ENCODE measurements around the gene APBB1IP. TPM values are rescaled to one million over a fixed set of nuclear protein-coding genes. Genes with fewer than 3 reads are reported as not detected.
"Not testable (repeated sequence)": the region's sequence is repeated elsewhere in the genome, so short reads cannot be mapped to it uniquely, and the experiment has no call there.

APBB1IP gene
- total RNA-seq, 1 donor from 2014 or later: 16.1 TPM

DNA sequence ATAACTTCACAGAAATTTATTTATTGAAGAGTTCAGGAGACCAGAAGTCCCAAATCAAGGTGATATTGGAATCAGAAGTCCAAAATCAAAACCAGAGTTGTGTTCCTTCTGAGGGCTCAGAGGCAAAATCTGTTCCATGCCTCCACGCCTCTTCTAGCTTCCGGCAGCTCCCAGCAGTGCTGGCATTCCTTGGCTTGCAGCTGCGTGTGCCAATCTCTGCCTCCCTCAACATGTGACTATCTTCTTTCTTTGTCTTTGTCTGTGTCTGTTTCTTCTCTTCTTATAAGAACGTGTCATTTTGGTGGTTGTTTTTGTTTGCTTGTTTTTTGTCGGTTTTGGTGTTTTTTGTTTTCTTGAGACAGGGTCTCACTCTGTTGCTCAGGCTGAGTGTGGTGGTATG is 116.1 kb downstream of the APBB1IP start:
- DNase-seq (ENCODE audit: low spot score) (no peak), ATAC-seq (no peak)

DNA sequence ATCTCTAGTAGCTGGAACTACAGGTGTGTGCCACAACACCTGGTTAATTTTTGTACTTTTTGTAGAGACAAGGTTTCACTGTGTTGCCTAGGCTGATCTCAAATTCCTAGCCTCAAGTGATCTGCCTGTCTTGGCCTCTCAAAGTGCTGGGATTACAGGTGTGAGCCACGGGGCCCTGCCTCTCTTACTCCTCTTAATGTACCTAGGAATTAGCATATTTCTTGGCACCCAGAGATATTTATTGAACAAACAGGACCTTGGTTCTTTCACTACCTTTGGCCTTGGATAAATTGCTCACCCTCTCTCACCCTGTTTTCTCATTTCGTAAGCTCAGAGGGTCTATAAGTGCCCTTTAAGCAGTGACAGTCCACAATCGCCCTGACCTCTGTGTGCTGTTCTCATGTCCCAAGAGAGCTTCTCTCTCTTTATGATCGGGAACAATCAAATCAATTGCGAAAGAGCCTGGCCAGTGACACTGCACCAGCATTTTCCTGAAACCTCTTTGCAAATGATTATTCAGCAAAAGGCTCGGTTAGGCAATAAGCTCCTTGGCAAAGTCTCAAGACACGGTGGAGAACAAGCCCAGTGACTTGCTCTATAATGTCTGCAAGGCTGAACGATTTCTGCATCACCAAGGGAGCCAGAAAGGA is 117.7 kb downstream of the APBB1IP start:
- DNase-seq (ENCODE audit: low spot score) (peak; percentile 83), ATAC-seq (peak; percentile 84)

DNA sequence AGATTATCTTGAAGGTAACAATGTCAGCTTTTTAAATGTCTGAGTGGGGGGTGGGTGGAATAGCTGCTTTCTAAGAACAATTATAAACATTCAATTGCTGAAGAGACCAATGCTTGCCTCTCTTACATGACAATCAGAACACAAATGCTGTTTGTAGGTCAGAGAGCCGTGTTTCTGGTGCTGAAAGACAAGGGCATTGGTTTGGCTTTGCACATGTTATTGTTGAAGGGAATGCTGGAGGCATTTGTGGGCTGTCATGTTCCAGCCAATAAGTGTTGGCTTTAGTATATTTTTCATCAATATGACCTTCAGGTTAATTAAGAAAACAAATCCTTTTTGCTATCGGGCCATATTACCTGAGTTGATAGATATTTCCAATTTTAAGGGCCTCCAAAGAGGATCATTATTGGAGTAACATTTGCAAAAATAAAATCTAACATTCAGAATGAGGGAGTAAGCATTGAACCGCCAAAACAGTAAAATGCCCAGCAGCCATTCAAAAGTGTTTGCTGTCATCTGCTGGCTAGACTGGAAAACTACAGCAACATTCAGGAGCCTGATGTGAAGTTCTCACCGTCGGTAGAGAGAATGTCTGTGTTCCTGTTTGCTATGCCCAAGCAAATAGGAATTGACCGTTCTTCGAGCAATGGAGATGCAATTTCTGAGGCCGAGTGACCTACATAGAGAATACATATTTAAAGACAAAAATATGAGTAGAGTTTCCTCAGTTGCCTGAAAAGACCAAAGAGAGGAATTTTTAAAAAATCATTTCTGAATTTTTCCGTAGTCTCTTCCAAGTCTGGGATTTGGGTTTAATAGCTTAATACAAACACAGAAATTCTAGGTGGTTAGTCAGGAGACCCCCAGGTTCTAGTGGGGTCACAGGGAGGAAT is 118.9 kb downstream of the APBB1IP start:
- ATAC-seq (peak; percentile 80), DNase-seq (ENCODE audit: low spot score) (no peak)

DNA sequence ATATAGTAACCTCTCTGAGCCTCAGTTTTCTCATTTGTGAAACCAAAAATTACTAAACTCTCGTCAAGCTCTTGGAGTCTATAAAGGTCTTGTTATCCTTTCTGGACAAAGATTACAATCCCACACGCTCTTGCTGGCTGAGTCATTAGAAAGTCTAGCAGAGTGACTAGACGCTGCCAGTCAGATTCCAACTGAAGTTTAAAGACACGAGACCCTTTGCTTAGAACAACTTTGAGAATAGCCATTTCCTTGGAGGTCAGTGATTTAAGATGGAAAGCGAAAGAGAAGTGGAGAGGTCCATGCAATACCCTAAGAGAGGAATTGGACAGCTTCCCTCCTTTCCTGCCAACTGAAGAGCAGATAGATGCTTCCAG is 119.5 kb downstream of the APBB1IP start:
- DNase-seq (ENCODE audit: low spot score) (no peak), ATAC-seq (no peak)

DNA sequence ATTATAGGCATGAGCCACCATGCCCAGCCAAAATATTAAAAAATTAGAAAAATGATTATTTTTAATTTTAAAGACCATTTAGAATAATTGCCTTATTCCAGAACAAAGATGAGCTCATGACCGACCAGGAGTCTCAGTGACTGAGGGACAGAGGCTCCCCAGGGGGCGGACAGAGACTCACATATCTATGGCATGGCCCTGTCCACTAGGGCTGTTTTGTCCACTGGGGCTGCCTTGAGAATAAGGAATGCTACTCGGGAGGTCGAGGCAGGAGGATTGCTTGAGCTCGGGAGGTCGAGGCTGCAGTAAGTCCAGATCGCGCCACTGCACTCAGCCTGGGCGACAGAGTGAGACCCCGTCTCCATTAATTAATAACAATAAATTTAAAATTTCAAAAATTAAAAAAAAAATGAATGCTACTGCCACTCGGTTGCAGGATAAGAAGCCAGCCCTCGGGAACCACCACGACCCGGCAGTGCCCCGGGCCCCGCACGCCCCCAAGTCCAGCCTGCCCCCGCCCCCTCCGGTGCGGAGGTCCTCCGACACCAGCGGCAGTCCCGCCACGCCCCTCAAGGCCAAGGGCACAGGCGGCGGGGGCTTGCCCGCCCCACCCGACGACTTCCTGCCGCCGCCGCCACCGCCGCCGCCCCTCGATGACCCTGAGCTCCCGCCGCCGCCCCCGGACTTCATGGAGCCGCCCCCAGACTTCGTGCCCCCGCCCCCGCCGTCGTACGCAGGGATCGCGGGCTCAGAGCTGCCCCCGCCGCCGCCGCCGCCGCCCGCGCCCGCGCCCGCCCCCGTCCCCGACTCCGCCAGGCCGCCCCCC is 128.6 kb downstream of the APBB1IP start:
- ATAC-seq: peak; percentile 41
- no peak for DNase-seq (ENCODE audit: low spot score)

DNA sequence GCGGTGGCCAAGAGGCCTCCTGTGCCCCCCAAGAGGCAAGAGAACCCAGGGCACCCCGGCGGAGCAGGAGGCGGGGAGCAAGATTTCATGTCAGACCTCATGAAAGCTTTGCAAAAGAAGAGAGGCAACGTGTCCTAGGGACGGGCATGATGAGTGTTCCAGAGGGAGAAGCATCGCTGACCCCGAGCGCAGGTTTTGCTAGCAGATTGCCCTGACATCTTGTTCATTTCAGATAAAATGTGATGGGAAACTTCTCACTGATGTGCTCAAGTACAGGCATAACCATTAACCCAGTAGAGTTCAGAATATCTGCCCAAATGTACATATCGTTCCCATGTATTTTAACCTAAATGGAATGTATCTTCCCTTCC is 129.2 kb downstream of the APBB1IP start:
- DNase-seq (ENCODE audit: low spot score) (no peak), ATAC-seq (no peak)

DNA sequence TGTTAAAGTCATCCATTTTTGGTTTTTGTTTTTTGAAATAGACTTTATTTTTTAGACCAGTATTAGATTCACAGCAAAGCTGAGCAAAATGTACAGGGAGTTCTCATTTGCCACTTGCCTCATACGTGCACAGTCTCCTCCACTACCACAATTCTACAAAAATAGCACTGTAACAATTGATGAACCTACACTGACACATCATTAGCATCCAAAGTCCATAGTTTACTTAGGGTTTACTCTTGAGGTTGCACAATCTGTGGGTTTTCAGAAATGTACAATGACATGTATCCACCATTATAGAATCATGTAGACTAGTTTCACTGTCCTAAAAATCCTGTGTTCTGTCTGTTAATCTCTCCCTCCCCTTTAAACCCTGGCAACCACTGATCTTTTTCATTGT is 133.5 kb downstream of the APBB1IP start:
- DNase-seq (ENCODE audit: low spot score) (no peak), ATAC-seq (peak; percentile 89)

DNA sequence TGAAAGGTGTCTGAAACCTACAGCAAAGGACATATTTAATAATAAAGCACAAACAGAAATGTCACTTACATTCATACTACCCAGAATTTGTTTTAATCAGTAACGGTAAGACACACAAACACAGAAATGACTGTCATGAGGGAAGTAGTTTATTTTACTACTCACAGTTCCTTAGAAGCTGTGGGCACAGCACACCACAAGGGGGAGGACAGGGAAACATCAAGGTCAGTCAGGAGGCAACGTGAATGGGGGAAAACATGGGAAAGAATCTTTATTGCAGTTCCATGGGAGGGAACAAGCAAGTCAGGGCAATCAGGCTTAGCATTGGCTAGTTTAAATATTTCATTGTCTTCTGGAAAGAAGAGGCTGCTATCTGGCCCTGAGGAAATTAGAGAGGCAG is 135.5 kb downstream of the APBB1IP start:
- DNase-seq (ENCODE audit: low spot score): no peak

DNA sequence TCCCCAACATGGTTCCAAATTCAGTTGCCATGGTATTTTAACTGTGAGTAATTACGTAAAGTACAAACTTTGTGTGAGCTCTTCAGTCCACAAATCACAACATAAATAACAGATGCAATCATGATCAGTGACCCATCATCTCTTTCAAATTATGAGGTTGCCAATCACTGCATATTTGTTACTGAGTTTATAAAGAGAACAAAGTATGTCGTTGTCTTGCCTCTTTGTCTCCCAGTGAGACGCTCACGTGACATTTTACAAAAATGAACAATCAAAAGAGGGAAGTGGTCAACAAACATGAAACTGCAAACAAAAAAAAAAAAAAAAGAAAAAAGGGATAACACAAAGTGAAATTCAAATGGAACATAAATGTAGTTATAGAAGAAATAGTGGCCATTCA is 136.6 kb downstream of the APBB1IP start:
- no peak for DNase-seq (ENCODE audit: low spot score)
- ATAC-seq: no peak

More for the DNA sequence above, 135.5 kb downstream of the APBB1IP start:
- peak; percentile 26 for ATAC-seq

DNA sequence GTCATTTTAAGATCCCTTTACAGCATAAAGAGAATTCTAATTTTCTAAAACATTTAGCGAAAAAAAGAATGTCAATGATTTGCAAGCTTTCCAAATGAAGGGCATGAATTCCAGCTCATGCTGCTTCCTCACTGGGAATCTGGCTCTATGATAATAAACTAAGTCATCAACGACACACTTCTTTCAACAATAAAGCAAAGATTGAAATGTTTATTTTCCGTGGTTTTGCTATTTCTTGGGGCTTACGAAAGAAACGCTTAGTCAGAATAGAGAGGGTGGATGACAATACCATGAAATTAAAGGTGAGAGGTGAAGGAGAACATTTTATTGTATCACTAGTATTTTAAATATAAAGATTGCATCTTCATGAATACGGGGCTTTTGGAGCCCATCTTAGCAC is 140.2 kb downstream of the APBB1IP start:
- not testable (repeated sequence) for ATAC-seq; DNase-seq (ENCODE audit: low spot score)

DNA sequence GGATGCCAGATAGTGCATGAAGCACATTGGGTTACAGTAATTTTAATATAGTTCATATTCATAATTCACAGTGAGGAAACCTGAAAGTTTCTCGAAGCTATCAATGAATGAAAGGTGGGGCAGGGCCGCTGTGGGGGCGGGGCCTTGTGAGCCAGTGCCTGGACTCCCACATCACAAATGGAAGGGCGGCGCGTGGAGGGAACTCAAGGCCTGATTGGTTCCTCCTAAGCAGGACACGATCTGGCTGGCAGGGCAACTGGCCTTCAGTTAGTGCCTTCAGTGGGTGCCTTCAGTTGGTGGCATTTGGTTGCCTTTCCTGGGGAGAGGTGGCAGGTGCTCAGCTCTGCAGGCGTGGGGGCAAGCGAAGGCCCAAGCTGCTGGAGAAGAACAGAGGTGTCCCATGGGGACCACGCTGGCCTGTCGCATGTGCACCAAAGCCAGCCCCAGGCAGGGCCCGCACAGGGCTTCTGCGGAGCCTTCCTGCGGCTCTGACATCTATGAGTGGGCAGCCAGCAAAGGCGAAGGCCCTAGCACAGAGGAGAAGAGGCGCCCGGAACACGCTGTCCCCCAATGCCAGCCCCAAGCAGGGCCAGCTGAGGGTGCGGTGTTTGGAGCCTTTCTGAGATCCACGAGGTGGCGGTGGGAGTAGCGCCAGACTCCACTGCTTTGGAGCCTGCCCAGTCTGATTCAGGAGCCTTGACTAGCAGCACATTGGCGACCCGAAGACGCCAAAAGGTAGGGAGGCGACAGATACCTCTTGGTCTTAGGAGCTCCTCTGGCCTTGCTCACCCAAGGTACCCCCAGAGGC is 141.3 kb downstream of the APBB1IP start:
- ATAC-seq (no peak), DNase-seq (ENCODE audit: low spot score) (no peak)

DNA sequence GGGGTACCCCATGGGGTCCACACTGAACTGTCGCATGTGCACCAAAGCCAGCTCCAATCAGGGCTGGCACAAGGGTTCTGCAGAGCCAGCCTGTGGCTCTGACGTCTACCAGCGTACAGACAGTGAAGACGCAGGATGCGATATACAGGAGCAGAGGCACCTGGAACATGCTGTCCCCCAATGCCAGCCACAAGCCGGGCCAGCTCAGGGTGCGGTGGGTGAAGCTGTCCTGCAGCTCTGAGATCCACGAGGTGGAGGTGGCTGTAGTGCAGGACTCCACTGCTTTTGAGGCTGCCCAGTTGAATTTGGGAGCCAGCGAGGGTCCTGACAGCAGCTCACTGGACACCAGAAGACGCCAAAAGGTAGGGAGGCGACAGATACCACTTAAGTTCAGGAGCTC is 148.1 kb downstream of the APBB1IP start:
- no peak for ATAC-seq

DNA sequence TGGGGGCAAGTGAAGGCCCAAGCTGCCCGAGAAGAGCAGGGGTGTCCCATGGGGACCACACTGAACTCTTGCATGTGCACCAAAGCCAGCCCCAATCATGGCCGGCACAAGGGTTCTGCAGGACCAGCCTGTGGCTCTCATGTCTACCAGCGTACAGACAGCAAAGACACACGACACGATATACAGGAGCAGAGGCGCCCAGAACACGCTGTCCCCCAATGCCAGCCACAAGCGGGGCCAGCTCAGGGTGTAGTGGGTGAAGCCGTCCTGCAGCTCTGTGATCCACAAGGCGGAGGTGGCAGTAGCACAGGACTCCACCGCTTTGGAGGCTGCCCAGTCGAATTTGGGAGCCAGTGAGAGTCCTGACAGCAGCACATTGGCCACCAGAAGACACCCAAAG is 150.5 kb downstream of the APBB1IP start:
- DNase-seq (ENCODE audit: low spot score): no peak
- ATAC-seq: no peak

More for the DNA sequence above, 148.1 kb downstream of the APBB1IP start:
- DNase-seq (ENCODE audit: low spot score): no peak

DNA sequence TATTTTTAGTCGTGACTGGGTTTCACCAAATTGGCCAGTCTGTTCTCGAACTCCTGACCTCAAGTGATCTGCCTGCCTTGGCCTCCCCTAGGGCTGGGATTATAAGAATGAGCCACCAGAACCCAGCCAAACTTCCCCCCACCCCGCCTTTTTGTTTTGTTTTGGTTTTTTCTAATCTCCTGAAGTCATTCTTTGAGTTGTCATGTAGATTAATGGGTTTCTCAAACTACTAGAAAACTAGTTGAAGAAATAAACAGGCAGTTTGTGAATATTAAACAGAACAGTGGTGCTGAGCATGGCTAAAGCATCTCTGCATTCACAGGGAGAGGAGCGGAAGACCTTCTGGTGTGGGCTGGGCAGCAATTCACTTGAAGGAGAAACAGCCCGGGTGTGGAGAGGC is 151.7 kb downstream of the APBB1IP start:
- DNase-seq (ENCODE audit: low spot score); ATAC-seq: not testable (repeated sequence)

DNA sequence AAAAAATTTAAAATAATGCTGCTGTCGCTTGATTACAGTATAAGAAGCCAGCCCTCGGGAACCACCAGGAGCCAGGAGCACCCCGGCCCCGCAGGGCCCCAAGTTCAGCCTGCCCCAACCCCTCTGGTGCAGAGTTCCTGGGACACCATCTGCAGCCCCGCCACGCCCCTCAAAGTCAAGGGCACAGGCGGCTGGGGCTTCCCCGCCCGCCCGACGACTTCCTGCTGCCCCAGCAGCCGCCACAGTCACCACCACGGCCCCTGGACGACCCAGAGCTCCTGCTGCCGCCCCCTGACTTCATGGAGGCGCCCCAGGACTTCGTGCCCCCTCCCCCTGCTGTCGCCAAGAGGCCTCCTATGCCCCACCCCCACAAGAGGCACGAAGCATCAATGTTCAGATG is 155.8 kb downstream of the APBB1IP start:
- no peak for DNase-seq (ENCODE audit: low spot score)
- no peak for ATAC-seq

DNA sequence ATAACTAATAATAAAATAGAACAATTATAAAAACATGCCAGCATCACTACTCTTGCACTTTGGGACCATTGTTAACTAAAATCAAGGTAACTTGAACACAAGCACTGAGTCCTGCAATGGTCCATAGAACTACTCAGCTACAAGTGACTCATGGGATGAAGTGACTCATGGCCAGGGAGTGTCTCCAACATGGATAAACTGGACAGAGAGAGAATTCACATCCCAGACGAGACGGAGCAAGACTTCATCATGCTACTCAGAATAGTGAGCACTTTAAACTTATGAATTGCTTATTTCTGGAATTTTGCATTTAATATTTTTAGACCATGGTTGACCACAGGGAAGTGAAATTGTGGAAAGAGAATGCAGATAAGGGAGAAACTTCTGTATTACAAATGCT is 165.1 kb downstream of the APBB1IP start:
- not testable (repeated sequence) for DNase-seq (ENCODE audit: low spot score); ATAC-seq

DNA sequence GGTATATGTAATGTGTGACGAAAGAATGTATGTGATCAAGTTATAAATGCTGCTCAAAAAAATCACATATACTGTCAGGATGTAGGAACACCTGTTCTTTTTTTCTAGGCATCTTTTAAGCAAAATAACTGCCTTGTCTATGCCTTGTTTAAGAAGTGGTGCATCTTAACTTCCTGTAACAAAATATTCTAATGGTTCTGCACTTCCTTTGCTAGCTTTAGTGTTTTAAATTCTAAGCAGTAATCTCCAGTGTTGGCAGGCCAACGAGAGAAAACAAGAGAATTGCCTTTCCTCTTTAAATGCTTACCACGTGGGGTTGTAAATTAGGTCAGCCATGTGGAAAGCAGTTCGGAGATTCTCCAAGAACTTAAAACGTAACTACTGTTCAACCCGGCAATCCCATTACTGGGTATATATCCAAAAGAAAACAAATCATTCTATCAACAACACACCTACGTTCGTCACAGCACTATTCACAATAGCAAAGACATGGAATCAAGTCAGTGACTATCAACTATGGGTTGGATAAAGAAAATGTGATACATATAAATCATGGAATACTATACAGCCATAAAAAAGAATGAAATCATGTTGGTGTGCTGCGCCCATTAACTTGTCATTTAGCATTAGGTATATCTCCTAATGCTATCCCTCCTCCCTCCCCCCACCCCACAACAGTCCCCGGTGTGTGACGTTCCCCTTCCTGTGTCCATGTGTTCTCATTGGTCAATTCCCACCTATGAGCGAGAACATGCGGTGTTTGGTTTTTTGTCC is 166.4 kb downstream of the APBB1IP start:
- not testable (repeated sequence) for ATAC-seq; DNase-seq (ENCODE audit: low spot score)

DNA sequence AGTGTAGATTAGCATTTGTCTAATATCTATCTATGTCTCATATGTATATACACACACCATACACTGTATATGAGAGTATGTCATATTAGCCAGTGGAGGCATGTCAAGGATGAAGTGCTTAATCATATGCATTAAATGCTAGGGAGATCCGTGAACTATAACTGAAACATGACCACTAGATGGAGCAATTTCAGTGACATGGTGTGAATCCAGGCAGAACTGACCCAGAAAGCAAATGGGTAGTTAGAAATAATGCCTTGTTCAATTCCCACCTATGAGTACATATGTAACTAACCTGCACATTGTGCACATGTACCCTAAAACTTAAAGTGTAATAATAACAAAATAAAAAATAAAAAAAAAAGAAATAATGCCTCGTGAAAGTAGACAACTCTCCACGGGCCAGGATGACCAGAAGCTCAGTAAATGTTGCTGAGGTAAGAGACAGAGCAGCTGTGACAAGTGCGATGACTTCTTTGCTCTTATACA is 168.3 kb downstream of the APBB1IP start:
- DNase-seq (ENCODE audit: low spot score): not testable (repeated sequence)
- ATAC-seq: peak; percentile 94

DNA sequence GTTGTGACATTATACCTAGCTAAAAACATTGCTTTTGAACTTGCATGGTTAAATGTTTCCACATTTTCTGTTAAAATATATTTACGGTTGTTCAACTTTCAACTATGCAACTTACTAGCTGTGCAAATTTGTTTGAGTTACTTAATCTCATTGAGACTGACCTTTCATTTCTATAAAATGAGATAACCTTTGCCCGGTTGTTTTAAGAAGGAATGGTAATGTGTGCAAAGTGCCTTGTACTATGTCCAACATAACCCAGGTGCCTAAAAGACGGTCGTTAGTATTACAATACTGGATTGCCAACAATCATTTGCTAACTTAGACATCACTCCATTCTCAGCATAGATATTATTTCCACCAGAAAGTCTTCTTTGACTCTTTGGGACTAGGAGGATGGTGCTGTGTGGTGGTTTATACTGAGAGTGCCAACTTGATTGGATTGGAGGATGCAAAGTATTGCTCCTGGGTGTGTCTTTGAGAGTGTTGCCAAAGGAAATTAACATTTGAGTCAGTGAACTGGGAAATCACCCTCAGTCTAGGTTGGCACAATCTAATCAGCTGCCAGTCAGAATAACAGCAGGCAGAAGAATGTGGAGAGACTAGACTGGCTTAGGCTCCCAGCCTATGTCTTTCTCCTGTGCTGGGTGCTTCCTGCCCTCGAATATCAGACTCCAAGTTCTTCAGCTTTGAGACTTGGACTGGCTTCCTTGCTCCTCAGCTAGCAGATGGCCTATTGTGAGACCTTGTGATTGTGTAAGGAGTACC is 174.2 kb downstream of the APBB1IP start:
- ATAC-seq (peak; percentile 87), DNase-seq (ENCODE audit: low spot score) (no peak)
